Right lobe of liver (tissue), 4 donors: ENCODE measurements around the gene IL22.

Experiments
- POLR2A ChIP-seq: fragments of 450-650 bp; IDR thresholded peaks from one replicate; pipeline ENCODE4 v1.6.1; 2017; ENCODE audit warnings: antibody characterized with exemption, mild to moderate bottlenecking
- TF ChIP-seq, protein P1 (sequence below), 4 donors: fragments of 200-600 bp in 3 of 4; fragments of 450-650 bp in 1 of 4; IDR thresholded peaks; one replicate each; pipeline versions ENCODE4 v1.5.1 to v1.8.0; 2016 to 2022; ENCODE audit warnings: antibody characterized with exemption in 4 of 4, mild to moderate bottlenecking in 2 of 4
- donor health status: DM: no; HTN: no; CAD: no.
- donor health status: DM: no; HTN: no; CAD: no.
- donor health status: DM: no; HTN: yes; CAD: no.

DNA sequence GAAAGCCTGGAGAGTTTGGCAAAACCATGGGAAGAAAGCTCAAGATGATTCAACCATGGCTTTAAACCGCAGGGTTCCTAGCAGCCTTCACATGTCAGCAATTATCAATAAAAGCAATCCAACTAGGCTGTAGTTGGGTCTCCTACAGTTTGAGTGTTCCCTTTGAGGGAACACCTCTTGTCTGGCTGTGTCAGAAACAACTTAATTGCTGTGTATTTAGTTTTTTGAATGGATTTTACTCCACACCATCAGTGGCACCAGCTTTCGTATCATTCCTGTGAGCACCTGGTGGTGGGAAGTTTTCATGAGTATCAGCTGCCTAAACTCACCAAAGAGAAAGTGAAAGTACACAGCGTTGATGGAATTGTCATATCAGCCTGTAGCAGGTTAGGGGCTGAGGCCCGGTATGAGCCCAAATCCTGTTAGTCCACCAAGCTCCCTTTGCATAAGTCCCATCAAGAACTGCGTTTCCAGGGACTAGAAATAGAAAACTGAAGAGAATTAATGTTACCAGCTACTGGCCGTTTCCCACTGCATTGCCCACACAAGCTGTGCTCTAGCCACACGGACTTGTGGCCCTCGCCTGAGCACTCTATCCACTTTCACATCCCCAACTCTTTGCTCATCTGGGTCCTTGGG lies 16.9 kb downstream of the IL22 start:
- TF ChIP-seq, protein P1, sequence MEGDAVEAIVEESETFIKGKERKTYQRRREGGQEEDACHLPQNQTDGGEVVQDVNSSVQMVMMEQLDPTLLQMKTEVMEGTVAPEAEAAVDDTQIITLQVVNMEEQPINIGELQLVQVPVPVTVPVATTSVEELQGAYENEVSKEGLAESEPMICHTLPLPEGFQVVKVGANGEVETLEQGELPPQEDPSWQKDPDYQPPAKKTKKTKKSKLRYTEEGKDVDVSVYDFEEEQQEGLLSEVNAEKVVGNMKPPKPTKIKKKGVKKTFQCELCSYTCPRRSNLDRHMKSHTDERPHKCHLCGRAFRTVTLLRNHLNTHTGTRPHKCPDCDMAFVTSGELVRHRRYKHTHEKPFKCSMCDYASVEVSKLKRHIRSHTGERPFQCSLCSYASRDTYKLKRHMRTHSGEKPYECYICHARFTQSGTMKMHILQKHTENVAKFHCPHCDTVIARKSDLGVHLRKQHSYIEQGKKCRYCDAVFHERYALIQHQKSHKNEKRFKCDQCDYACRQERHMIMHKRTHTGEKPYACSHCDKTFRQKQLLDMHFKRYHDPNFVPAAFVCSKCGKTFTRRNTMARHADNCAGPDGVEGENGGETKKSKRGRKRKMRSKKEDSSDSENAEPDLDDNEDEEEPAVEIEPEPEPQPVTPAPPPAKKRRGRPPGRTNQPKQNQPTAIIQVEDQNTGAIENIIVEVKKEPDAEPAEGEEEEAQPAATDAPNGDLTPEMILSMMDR (IDR thresholded peaks at IDR 0.05), result peak in 3 of 4 donors; percentile 10 to 40 (median 24)
- no peak for TF ChIP-seq POLR2A
